ENCODE results near the gene ZNF609. TPM values are rescaled to one million over a fixed set of nuclear protein-coding genes. Genes with fewer than 3 reads are reported as not detected.
A peak's percentile ranks its signal among the peaks of the same experiment; 100 is the strongest.

The ZNF609 gene
- total and polyA plus RNA-seq, 2 of the 13 experiments (the other 11 are each of a cell fraction or from before 2014, with no cell fraction given) = 8.9 to 9.9 TPM

- TF ChIP-seq MYPOP (CRISPR knock-in tag; IDR thresholded peaks at IDR 0.05) (peak; percentile 29; the same call in 1 of the 2 replicates), RFX3 (CRISPR knock-in tag; IDR thresholded peaks at IDR 0.05) (peak; percentile 49; the same call in 1 of the 2 replicates), ZFP1 (CRISPR knock-in tag; IDR thresholded peaks at IDR 0.05) (no peak), RFX5 (IDR thresholded peaks at IDR 0.05; ENCODE audit: low read depth, low read length) (peak; percentile 71), ZNF501 (CRISPR knock-in tag; IDR thresholded peaks at IDR 0.05) (0 out of 2 replicates have a peak, but pooled peaks have one; percentile 28), ZNF704 (CRISPR knock-in tag; IDR thresholded peaks at IDR 0.05; ENCODE audit: borderline replicate concordance) (no peak), ZNF234 (CRISPR knock-in tag; conservative IDR thresholded peaks at IDR 0.05) (no peak), ZNF710 (CRISPR knock-in tag; IDR thresholded peaks at IDR 0.05; ENCODE audit: borderline replicate concordance) (no peak), RFX1 (IDR thresholded peaks at IDR 0.05) (peak; percentile 73), ARID5B (CRISPR knock-in tag; IDR thresholded peaks at IDR 0.05) (peak; percentile 6; the same call in 1 of the 2 replicates), HOXA5 (CRISPR knock-in tag; IDR thresholded peaks at IDR 0.05) (no peak), NCOA2 (CRISPR knock-in tag; IDR thresholded peaks at IDR 0.05) (peak; percentile 10; the same call in 1 of the 2 replicates), ASH2L (IDR thresholded peaks at IDR 0.05; ENCODE audit: insufficient read length, low read depth, low read length) (peak; percentile 64), SOX13 (IDR thresholded peaks at IDR 0.05) (no peak), SOX13 (CRISPR knock-in tag; conservative IDR thresholded peaks at IDR 0.05 in 1 of 2, IDR thresholded peaks at IDR 0.05 in 1 of 2) (peak in 1 of 2 experiments; percentile 43; a peak in 1 of 4 replicates), RARA (CRISPR knock-in tag; IDR thresholded peaks at IDR 0.05) (no peak)
Measured at GRCh38 chr15:64634576-64635498, 174.5 kb downstream of the ZNF609 start (continued).
